M059J (cell line): ENCODE data around the gene FXYD1. TPM values are rescaled to one million over a fixed set of nuclear protein-coding genes. Genes with fewer than 3 reads are reported as not detected.

ENCODE experiments used
- DNase-seq: peaks from one replicate; pipeline ENCODE4 v3.0.0-alpha.2; 2012; ENCODE audit warnings: low read depth
- total RNA-seq: library from RNA; depleted of rRNA; stranded (reverse); fragments of >200 nt; shearing (Covaris generic); gene quantifications from 2 replicates; pipeline ENCODE4 v1.2.3, GENCODE V29; 2014

Gene FXYD1
- total RNA-seq, 1 experiment from 2014 or later: not detected

GRCh38 chr19:35107545-35107944 lies 31.1 kb upstream of the FXYD1 start:
- DNase-seq: peak; percentile 49

- no peak for DNase-seq
Measured at GRCh38 chr19:35108730-35109129, 29.9 kb upstream of the FXYD1 start.

- peak; percentile 15 for DNase-seq
Measured at GRCh38 chr19:35109395-35110112, 29.1 kb upstream of the FXYD1 start.

- no peak for DNase-seq
Measured at GRCh38 chr19:35110974-35111373, 27.6 kb upstream of the FXYD1 start.

GRCh38 chr19:35112995-35113688 lies 25.5 kb upstream of the FXYD1 start:
- DNase-seq: no peak

GRCh38 chr19:35114353-35115176 lies 24.1 kb upstream of the FXYD1 start:
- peak; percentile 20 for DNase-seq

- no peak for DNase-seq
Measured at GRCh38 chr19:35115177-35115951, 23.3 kb upstream of the FXYD1 start, which contains the start of gene FXYD3. Gene FXYD3 (plus strand): TSS chr19:35115823. CDS start chr19:35119377, 3,554 bp downstream.

GRCh38 chr19:35116072-35116801 lies 22.4 kb upstream of the FXYD1 start:
- no peak for DNase-seq

- no peak for DNase-seq
Measured at GRCh38 chr19:35117116-35117515, 21.5 kb upstream of the FXYD1 start.

GRCh38 chr19:35117799-35118198 lies 20.8 kb upstream of the FXYD1 start:
- DNase-seq: no peak

GRCh38 chr19:35118268-35119020 lies 20.2 kb upstream of the FXYD1 start:
- no peak for DNase-seq

GRCh38 chr19:35119091-35119490 lies 19.5 kb upstream of the FXYD1 start:
- DNase-seq: no peak

GRCh38 chr19:35119578-35120155 lies 19.0 kb upstream of the FXYD1 start:
- no peak for DNase-seq

- DNase-seq: peak; percentile 52
Measured at GRCh38 chr19:35120492-35120891, 18.1 kb upstream of the FXYD1 start.

GRCh38 chr19:35120898-35121297 lies 17.7 kb upstream of the FXYD1 start:
- no peak for DNase-seq

- no peak for DNase-seq
Measured at GRCh38 chr19:35122687-35123551, 15.7 kb upstream of the FXYD1 start.

- peak; percentile 49 for DNase-seq
Measured at GRCh38 chr19:35123573-35123972, 15.1 kb upstream of the FXYD1 start.
